Body of pancreas (tissue), 4 donors: ENCODE results near the gene RPS28. TPM values are rescaled to one million over a fixed set of nuclear protein-coding genes. Genes with fewer than 3 reads are reported as not detected.

ENCODE experiments used
- ATAC-seq: fragments of 150-250 bp; one replicate; pipeline ENCODE4 v1.9.1; 2016
- DNase-seq, 4 donors: peaks; one replicate each; pipeline ENCODE4 v3.0.0-alpha.2; 2019
- H3K27ac ChIP-seq, 4 donors: fragments of 200-600 bp; sonication (generic); 1 replicate in 3 of 4; 2 replicates in 1 of 4; pipeline versions ENCODE4 v1.5.1 to v1.6.1; 2016 to 2019; ENCODE audit warnings: mild to moderate bottlenecking in 1 of 4, mixed read lengths in 1 of 4, moderate library complexity in 1 of 4
- H3K27me3 ChIP-seq, 2 donors: fragments of 200-600 bp; sonication (generic); one replicate each; pipeline ENCODE4 v1.6.0; 2016; ENCODE audit warnings: mild to moderate bottlenecking in 1 of 2
- H3K36me3 ChIP-seq, 2 donors: fragments of 200-600 bp; sonication (generic); replicated peaks in 1 of 2; 2 replicates each; pipeline ENCODE4 v1.5.1; 2016; ENCODE audit warnings: low read depth in 2 of 2; ENCODE audit not compliant: insufficient read depth in 1 of 2
- H3K4me1 ChIP-seq: fragments of 200-600 bp; sonication (generic); one replicate; pipeline ENCODE4 v1.6.0; 2016
- H3K4me3 ChIP-seq, 2 donors: fragments of 200-600 bp; sonication (generic); 1 replicate in 1 of 2; 2 replicates in 1 of 2; pipeline ENCODE4 v1.5.1; 2016 to 2019
- H3K9me3 ChIP-seq, 3 donors: fragments of 200-600 bp; sonication (generic); 1 replicate in 2 of 3; 2 replicates in 1 of 3; pipeline ENCODE4 v1.5.1; 2016
- CTCF ChIP-seq, 7 experiments: fragments of 450-650 bp in 4 of 7; fragments of 200-600 bp in 3 of 7; sonication (generic) in 3 of 7; IDR thresholded peaks; one replicate each; pipeline ENCODE4 v1.5.1; 2016 to 2019; ENCODE audit warnings: antibody characterized with exemption in 7 of 7
- POLR2A ChIP-seq, 3 donors: fragments of 450-650 bp; IDR thresholded peaks; one replicate each; pipeline ENCODE4 v1.6.1; 2016; ENCODE audit warnings: antibody characterized with exemption in 3 of 3, mild to moderate bottlenecking in 2 of 3
- WGBS, 2 donors: methylation state at CpG; one replicate each; pipeline ENCODE4 v1.1.5; 2017; 5-methylcytosine and 5-hydroxymethylcytosine counted together
- intact Hi-C: fragments of 100-400 bp; cut with DNase I; formaldehyde crosslinking; loops from one replicate; pipeline ENCODE4 v1.15.1; 2023
- total RNA-seq, 2 donors: library from RNA; depleted of rRNA; stranded (reverse); fragments of >200 nt; gene quantifications; one replicate each; pipeline ENCODE4 v1.1.0, GENCODE V29; 2016

The RPS28 gene
- total RNA-seq, 2 donors from 2014 or later = 322 to 334 TPM

- Histone ChIP-seq H3K4me1 (peaks cover 18% of the 10 kb centered on the region), H3K4me3 (no peak overlapping the region), H3K27me3 (peaks cover 0 to 20% of the 10 kb centered on the region in 2 donors), H3K27ac (no peak overlapping the region), H3K36me3 (no peaks in the 10 kb centered on the region), H3K9me3 (no peaks in the 10 kb centered on the region)
- WGBS, 2 donors = 62 to 85% methylated on average over 6 to 8 of the region's 8 CpGs
- ATAC-seq (no peak), DNase-seq (no peak)
- intact Hi-C loops = no loop called here
- TF ChIP-seq POLR2A (IDR thresholded peaks at IDR 0.05) = no peak
- no peak for TF ChIP-seq CTCF (IDR thresholded peaks at IDR 0.05)
These were observed 10.1 kb downstream of the RPS28 start for GRCh38 chr19:8331263-8331845.

GRCh38 chr19:8332976-8333766 is 11.9 kb downstream of the RPS28 start:
- ATAC-seq (no peak), DNase-seq (no peak)
- H3K27ac ChIP-seq = no peak overlapping the region
- H3K4me1 ChIP-seq = peaks cover 18% of the 10 kb centered on the region
- H3K36me3 ChIP-seq = no peaks in the 10 kb centered on the region
- TF ChIP-seq CTCF (IDR thresholded peaks at IDR 0.05) = no peak
- no peak for TF ChIP-seq POLR2A (IDR thresholded peaks at IDR 0.05)
- H3K4me3 ChIP-seq = no peak overlapping the region
- WGBS, 2 donors = 10 to 18% methylated on average over 12 to 51 of the region's 52 CpGs
- H3K27me3 ChIP-seq = peaks cover 0 to 20% of the 10 kb centered on the region in 2 donors
- intact Hi-C loops = no loop called here
- no peaks in the 10 kb centered on the region for H3K9me3 ChIP-seq

GRCh38 chr19:8333767-8334457 is 12.6 kb downstream of the RPS28 start:
- ATAC-seq (no peak), DNase-seq (no peak)
- Histone ChIP-seq H3K9me3 (no peaks in the 10 kb centered on the region), H3K27ac (no peak overlapping the region), H3K4me1 (peaks cover 18% of the 10 kb centered on the region), H3K27me3 (peaks cover 0 to 20% of the 10 kb centered on the region in 2 donors), H3K36me3 (no peaks in the 10 kb centered on the region), H3K4me3 (no peak overlapping the region)
- WGBS, 2 donors = 7% methylated on average over 37 of the region's 48 CpGs; no CpG with 5 or more reads in 1 of the 2 donors
- no peak for TF ChIP-seq CTCF (IDR thresholded peaks at IDR 0.05)
- no peak for TF ChIP-seq POLR2A (IDR thresholded peaks at IDR 0.05)
- intact Hi-C loops = no loop called here

- TF ChIP-seq CTCF (IDR thresholded peaks at IDR 0.05) (no peak), POLR2A (IDR thresholded peaks at IDR 0.05) (no peak)
- H3K9me3 ChIP-seq = no peaks in the 10 kb centered on the region
- intact Hi-C loops = no loop called here
- 9% methylated on average over 77 of the region's 117 CpGs; no CpG with 5 or more reads in 1 of the 2 donors for WGBS, 2 donors
- ATAC-seq (peak; percentile 58), DNase-seq (peak; percentile 45 to 78 (median 57))
- no peak overlapping the region for H3K27ac ChIP-seq
- H3K4me1 ChIP-seq = peaks cover 18% of the 10 kb centered on the region
- peaks cover 0 to 20% of the 10 kb centered on the region in 2 donors for H3K27me3 ChIP-seq
- no peaks in the 10 kb centered on the region for H3K36me3 ChIP-seq
- H3K4me3 ChIP-seq = no peak overlapping the region
These were observed 13.4 kb downstream of the RPS28 start for GRCh38 chr19:8334458-8335342.
